ENCODE measurements around the gene YPEL4. TPM values are rescaled to one million over a fixed set of nuclear protein-coding genes. Genes with fewer than 3 reads are reported as not detected.
A peak's percentile ranks its signal among the peaks of the same experiment; 100 is the strongest.

The YPEL4 gene
- total RNA-seq, 1 donor from 2014 or later, result 3.1 TPM

DNA sequence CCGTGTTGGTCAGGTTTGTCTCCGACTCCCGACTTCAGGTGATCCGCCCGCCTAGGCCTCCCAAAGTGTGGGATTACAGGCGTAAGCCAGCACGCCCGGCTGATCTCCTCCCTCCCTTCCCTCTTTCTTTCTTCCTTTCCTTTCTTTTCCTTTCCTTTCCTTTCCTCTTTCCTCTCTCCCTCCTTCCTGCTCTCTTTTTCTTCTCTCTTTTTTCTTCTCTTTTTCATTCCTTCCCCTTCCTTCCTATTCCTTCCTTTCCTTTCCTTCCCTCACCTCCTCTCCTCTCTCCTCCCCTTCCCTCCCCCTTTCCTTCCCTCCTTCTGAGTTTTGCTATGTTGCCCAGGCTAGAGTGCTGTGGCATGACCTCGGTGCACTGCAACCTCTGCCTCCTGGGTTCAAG lies 14.3 kb upstream of the YPEL4 start:
- ATAC-seq, result no peak

DNA sequence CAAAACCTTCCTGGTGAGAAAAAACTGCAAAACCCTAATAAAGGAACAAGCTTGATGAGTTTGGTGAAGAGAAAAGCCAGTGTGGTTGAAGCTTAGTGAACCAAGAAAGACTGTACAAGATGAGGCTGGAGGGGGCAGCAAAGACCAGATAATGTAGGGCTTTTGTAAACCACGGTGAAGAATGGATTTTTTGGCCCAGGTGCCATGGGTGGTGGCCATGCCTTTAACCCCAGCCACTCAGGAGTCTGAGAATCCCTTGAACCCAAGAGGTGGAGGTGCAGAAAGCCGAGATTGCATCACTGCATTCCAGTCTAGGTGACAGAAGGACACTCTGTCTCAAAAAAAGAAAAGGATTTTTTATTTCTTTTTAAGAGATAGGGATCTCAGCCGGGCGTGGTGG lies 13.2 kb upstream of the YPEL4 start:
- no peak overlapping the region for H3K27ac ChIP-seq
- peaks cover 19% of the 10 kb centered on the region for H3K4me1 ChIP-seq
- ATAC-seq (no peak), DNase-seq (no peak)
- no peak overlapping the region for H3K4me3 ChIP-seq
- intact Hi-C loops (cut with DNase I), result no loop called here
- H3K36me3 ChIP-seq, result peaks cover 41% of the 10 kb centered on the region
- no peaks in the 10 kb centered on the region for H3K9me3 ChIP-seq
- no peaks in the 10 kb centered on the region for H3K27me3 ChIP-seq (ENCODE audit: low read depth)
- TF ChIP-seq, protein P1, sequence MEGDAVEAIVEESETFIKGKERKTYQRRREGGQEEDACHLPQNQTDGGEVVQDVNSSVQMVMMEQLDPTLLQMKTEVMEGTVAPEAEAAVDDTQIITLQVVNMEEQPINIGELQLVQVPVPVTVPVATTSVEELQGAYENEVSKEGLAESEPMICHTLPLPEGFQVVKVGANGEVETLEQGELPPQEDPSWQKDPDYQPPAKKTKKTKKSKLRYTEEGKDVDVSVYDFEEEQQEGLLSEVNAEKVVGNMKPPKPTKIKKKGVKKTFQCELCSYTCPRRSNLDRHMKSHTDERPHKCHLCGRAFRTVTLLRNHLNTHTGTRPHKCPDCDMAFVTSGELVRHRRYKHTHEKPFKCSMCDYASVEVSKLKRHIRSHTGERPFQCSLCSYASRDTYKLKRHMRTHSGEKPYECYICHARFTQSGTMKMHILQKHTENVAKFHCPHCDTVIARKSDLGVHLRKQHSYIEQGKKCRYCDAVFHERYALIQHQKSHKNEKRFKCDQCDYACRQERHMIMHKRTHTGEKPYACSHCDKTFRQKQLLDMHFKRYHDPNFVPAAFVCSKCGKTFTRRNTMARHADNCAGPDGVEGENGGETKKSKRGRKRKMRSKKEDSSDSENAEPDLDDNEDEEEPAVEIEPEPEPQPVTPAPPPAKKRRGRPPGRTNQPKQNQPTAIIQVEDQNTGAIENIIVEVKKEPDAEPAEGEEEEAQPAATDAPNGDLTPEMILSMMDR (IDR thresholded peaks at IDR 0.05), result no peak

More for the DNA sequence above, 14.3 kb upstream of the YPEL4 start:
- TF ChIP-seq, protein P1 (IDR thresholded peaks at IDR 0.05), result no peak
- H3K4me3 ChIP-seq, result no peak overlapping the region
- H3K9me3 ChIP-seq, result no peaks in the 10 kb centered on the region
- intact Hi-C loops (cut with DNase I), result no loop called here
- H3K4me1 ChIP-seq, result peaks cover 12% of the 10 kb centered on the region
- DNase-seq, result no peak
- no peaks in the 10 kb centered on the region for H3K27me3 ChIP-seq (ENCODE audit: low read depth)
- H3K36me3 ChIP-seq, result peaks cover 41% of the 10 kb centered on the region
- H3K27ac ChIP-seq, result no peak overlapping the region

DNA sequence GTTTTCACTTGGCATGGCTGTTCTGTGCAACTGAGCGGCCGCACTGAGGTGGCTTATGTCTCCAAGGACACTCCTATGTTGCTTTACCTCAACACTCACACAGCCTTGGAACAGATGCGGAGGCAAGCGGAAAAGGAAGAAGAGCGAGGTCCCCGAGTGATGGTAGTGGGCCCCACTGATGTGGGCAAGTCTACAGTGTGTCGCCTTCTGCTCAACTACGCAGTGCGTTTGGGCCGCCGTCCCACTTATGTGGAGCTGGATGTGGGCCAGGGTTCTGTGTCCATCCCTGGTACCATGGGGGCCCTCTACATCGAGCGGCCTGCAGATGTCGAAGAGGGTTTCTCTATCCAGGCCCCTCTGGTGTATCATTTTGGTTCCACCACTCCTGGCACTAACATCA lies 10.0 kb upstream of the YPEL4 start:
- H3K27me3 ChIP-seq (ENCODE audit: low read depth), result no peaks in the 10 kb centered on the region
- intact Hi-C loops (cut with DNase I), result no loop called here
- no peak overlapping the region for H3K27ac ChIP-seq
- DNase-seq (no peak), ATAC-seq (no peak)
- H3K36me3 ChIP-seq, result peaks cover 41% of the 10 kb centered on the region
- H3K9me3 ChIP-seq, result no peaks in the 10 kb centered on the region
- TF ChIP-seq, protein P1 (IDR thresholded peaks at IDR 0.05), result no peak
- H3K4me1 ChIP-seq, result peaks cover 16% of the 10 kb centered on the region
- H3K4me3 ChIP-seq, result no peak overlapping the region

DNA sequence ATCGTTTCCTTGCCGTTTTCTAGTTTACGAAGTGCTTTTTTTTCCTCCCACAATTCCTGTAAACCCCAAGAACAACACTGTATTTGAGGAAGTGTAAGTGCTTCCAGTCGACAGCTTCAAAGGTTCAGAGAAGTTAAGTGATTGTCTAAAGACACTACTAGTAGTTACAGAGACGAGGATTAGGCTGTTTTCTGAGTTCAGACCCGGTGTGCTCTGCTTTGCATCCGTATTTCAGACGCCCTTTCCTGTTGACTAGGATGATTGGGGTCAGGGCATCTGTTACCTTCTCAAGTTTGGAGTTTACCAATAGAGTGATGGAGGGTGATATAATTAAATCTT lies 8.3 kb upstream of the YPEL4 start:
- Histone ChIP-seq H3K27ac (peak overlapping the region; percentile 80), H3K36me3 (peaks cover 38% of the 10 kb centered on the region), H3K27me3 (ENCODE audit: low read depth) (no peaks in the 10 kb centered on the region), H3K9me3 (no peaks in the 10 kb centered on the region), H3K4me3 (peak overlapping the region; percentile 72), H3K4me1 (peaks cover 16% of the 10 kb centered on the region)
- intact Hi-C loops (cut with DNase I), result no loop called here
- TF ChIP-seq, protein P1 (IDR thresholded peaks at IDR 0.05), result no peak
- peak in 1 of 2 donors; percentile 1 for ATAC-seq
- DNase-seq, result no peak

DNA sequence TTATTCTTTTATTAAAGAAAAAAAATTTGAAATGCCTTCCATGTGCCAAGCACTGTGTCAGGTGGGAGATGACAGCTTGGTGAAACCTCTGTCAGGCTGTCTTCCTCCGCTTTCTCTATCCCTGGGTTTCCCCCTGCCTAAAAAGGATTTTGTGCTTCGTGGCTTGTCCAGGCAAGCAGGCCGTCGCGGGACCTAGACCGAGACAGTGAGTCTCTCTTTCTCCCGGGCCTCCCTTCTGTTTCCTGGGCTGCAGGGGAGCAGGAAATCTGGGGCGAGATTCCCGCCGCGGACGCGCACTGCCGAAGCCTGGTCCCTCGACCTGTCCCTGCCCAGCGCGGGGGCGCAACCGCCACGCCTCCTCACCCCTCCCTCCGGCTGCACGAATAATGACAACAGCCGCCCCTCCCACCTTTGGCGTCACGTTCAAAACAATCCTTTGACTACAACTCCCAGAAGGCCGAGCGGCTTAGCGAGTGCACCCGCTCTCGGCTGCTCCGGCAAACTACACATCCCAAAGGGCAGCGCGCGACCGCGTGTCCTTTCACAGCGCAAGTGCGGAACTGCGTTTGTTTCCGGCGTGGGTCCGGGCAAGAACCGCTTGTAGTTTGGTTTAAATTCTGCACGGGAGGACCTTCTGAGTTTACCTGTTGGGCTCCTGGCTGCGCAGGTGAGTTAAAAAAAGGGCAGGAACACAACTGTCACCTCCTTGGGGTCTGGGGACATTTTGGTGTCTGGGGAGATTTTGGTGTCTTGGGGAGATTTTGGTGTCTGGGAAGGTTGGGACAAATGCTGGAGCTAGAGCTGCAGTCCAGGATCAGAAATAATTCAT lies 7.7 kb upstream of the YPEL4 start, which contains the start of gene CLP1:
TSS of gene CLP1 (plus strand) at position 569 of the 829 bp plus-strand sequence. CDS start 1,715 bp downstream, outside the sequence.
- peak; percentile 99 for DNase-seq
- Histone ChIP-seq H3K9me3 (no peaks in the 10 kb centered on the region), H3K4me3 (peak within 1 kb of the TSS; percentile 72), H3K27ac (peak within 1 kb of the TSS; percentile 80), H3K27me3 (ENCODE audit: low read depth) (no peaks in the 10 kb centered on the region), H3K36me3 (peaks cover 32% of the 10 kb centered on the region), H3K4me1 (peaks cover 16% of the 10 kb centered on the region)
- TF ChIP-seq, protein P1 (IDR thresholded peaks at IDR 0.05), result no peak
- intact Hi-C loops (cut with DNase I), result no loop called here
- ATAC-seq, result peak; percentile 99
